Heart left ventricle (tissue), 13 donors: ENCODE data around the gene ZNF844.

ENCODE experiments used
- POLR2A ChIP-seq, 2 donors: fragments of 450-650 bp; IDR thresholded peaks; one replicate each; pipeline ENCODE4 v1.6.1; 2017; ENCODE audit warnings: antibody characterized with exemption in 2 of 2, mild to moderate bottlenecking in 2 of 2, moderate library complexity in 2 of 2
- TF ChIP-seq, protein P1 (sequence below), 12 donors: fragments of 200-600 bp; sonication (generic) in 4 of 12; IDR thresholded peaks; one replicate each; pipeline versions ENCODE4 v1.5.0 to v1.8.0; 2018 to 2022; ENCODE audit warnings: antibody characterized with exemption in 12 of 12, mild to moderate bottlenecking in 5 of 12
- donor health status: ischemic (EF 13 %, LVEDD 7.1; RV severe dilation, severe dysfunction).
- donor health status: DM: no; HTN: yes; CAD: no.
- donor health status: DM: no; HTN: no; CAD: no.
- donor health status: ischemic (EF 25% LVEDD 6.9; RV normal size, moderate dysfunction).
- donor health status: ischemic (EF 25% LVEDD 5.7; RV mildly dilated, moderate dysfunction).
- donor health status: ischemic (EF 35%, LVEDD 5.7; RV mildly dilated, moderate dysfunction).
- donor health status: nonischemic (EF 11% LVEDD 7.7; RV severe dilation, severe dysfunction).
- donor health status: DM: yes; HTN: yes; CAD: no.
- donor health status: PGD.
- donor health status: ischemic (EF 29% LVEDD 5.4; RV normal size, mild dysfunction).
- donor health status: nonischemic (EF 23%, LVEDD 6.1; RV moderate dilation, normal function).

DNA sequence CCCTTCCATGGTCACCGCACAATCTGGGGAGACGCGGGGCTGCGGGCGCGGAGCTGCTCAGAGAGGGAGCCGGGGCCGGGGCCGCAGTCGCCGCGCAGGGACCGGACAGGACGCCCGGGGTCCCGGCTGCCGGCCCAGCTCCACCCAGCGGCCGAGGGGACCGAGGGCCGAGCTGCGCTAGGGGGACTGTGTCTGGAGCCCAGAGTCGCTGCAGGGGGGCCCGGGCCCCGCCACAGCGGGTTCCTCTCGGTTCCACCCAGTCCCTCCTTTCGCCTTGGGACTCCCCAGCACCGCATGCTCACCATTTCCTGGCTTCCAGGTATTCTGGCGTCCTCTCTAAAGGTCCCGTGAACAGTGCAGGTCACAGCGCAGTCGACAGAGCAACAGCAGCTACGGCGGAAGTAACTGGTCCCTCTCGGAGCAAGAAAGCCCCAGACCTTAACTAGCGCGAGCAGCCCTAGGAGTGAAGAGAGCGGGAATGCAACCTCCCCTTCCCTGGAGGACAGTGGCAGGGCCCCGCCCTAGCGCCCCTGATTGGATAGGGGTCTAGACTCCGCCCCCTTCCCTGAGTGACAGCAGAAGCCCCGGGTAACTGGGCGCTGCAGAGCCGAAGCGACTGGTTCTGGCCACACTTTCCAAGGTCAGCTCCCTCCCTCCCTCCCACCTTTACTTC lies 11.9 kb upstream of the ZNF844 start, which contains the start of gene ZNF878:
- TF ChIP-seq POLR2A (IDR thresholded peaks at IDR 0.05) = peak; percentile 71 to 94
- TF ChIP-seq, protein P1, sequence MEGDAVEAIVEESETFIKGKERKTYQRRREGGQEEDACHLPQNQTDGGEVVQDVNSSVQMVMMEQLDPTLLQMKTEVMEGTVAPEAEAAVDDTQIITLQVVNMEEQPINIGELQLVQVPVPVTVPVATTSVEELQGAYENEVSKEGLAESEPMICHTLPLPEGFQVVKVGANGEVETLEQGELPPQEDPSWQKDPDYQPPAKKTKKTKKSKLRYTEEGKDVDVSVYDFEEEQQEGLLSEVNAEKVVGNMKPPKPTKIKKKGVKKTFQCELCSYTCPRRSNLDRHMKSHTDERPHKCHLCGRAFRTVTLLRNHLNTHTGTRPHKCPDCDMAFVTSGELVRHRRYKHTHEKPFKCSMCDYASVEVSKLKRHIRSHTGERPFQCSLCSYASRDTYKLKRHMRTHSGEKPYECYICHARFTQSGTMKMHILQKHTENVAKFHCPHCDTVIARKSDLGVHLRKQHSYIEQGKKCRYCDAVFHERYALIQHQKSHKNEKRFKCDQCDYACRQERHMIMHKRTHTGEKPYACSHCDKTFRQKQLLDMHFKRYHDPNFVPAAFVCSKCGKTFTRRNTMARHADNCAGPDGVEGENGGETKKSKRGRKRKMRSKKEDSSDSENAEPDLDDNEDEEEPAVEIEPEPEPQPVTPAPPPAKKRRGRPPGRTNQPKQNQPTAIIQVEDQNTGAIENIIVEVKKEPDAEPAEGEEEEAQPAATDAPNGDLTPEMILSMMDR (IDR thresholded peaks at IDR 0.05) = peak in 5 of 12 donors; percentile 7 to 32 (median 26)
